MM.1S (cell line): ENCODE data around the gene PRDM12.

Source experiments
- DNase-seq: peaks from one replicate; pipeline ENCODE4 v3.0.0-alpha.2; 2015
- H2AFZ ChIP-seq: fragments of 300-600 bp; sonication (generic); 2 replicates; pipeline ENCODE4 v1.6.0; 2016; ENCODE audit warnings: antibody characterized with exemption, low read length
- H3F3A ChIP-seq: fragments of 300-600 bp; sonication (generic); 2 replicates; pipeline ENCODE4 v1.6.1; 2016; ENCODE audit warnings: mild to moderate bottlenecking, antibody characterized with exemption, low read length, moderate library complexity, mixed read lengths; ENCODE audit not compliant: insufficient read depth
- H3K27ac ChIP-seq: fragments of 300-600 bp; sonication (generic); 2 replicates; pipeline ENCODE4 v1.5.1; 2016; ENCODE audit warnings: mild to moderate bottlenecking, low read length
- H3K27me3 ChIP-seq: fragments of 300-600 bp; sonication (generic); replicated peaks from 2 replicates; pipeline ENCODE4 v1.6.0; 2016; ENCODE audit warnings: low read length; ENCODE audit not compliant: insufficient read depth
- H3K36me3 ChIP-seq: fragments of 300-600 bp; sonication (generic); replicated peaks from 2 replicates; pipeline ENCODE4 v1.6.1; 2016; ENCODE audit warnings: mild to moderate bottlenecking, low read length, mixed read lengths; ENCODE audit not compliant: insufficient read depth
- H3K4me1 ChIP-seq: fragments of 300-600 bp; sonication (generic); 2 replicates; pipeline ENCODE4 v1.6.1; 2016; ENCODE audit warnings: low read length, mixed read lengths
- H3K4me2 ChIP-seq: fragments of 300-600 bp; sonication (generic); 2 replicates; pipeline ENCODE4 v1.6.0; 2016; ENCODE audit warnings: low read depth, low read length
- H3K4me3 ChIP-seq: fragments of 300-600 bp; sonication (generic); 2 replicates; pipeline ENCODE4 v1.5.1; 2016; ENCODE audit warnings: low read length, mixed read lengths
- H3K79me2 ChIP-seq: fragments of 300-600 bp; sonication (generic); 2 replicates; pipeline ENCODE4 v1.6.1; 2016; ENCODE audit warnings: mixed run types, low read length, mixed read lengths
- H3K9ac ChIP-seq: fragments of 300-600 bp; sonication (generic); 2 replicates; pipeline ENCODE4 v1.6.1; 2016; ENCODE audit warnings: low read length, mixed read lengths
- H3K9me2 ChIP-seq: fragments of 300-600 bp; sonication (generic); replicated peaks from 2 replicates; pipeline ENCODE4 v1.6.1; 2016; ENCODE audit warnings: mild to moderate bottlenecking, low read length, mixed read lengths; ENCODE audit not compliant: insufficient read depth
- H3K9me3 ChIP-seq: fragments of 300-600 bp; sonication (generic); replicated peaks from 2 replicates; pipeline ENCODE4 v1.6.1; 2016; ENCODE audit warnings: mild to moderate bottlenecking, low read length, mixed read lengths; ENCODE audit not compliant: insufficient read depth
- H4K20me1 ChIP-seq: fragments of 300-600 bp; sonication (generic); 2 replicates; pipeline ENCODE4 v1.6.1; 2016; ENCODE audit warnings: mild to moderate bottlenecking, low read length, moderate library complexity, mixed read lengths; ENCODE audit not compliant: insufficient read depth
- EZH2 ChIP-seq: fragments of 300-600 bp; sonication (generic); optimal IDR thresholded peaks from 2 replicates; pipeline ENCODE3; 2017; ENCODE audit warnings: low read depth, mild to moderate bottlenecking, antibody characterized with exemption, low read length, mixed read lengths
- EZH2phosphoT487 ChIP-seq: fragments of 300-600 bp; sonication (generic); IDR thresholded peaks from 2 replicates; pipeline ENCODE4 v1.6.1; 2018; ENCODE audit warnings: antibody characterized with exemption, low read length
- TF ChIP-seq, protein P1 (sequence below): fragments of 300-600 bp; sonication (generic); IDR thresholded peaks from 2 replicates; pipeline ENCODE4 v1.5.1; 2016; ENCODE audit warnings: antibody characterized with exemption, low read length, mixed read lengths

The PRDM12 gene

DNA sequence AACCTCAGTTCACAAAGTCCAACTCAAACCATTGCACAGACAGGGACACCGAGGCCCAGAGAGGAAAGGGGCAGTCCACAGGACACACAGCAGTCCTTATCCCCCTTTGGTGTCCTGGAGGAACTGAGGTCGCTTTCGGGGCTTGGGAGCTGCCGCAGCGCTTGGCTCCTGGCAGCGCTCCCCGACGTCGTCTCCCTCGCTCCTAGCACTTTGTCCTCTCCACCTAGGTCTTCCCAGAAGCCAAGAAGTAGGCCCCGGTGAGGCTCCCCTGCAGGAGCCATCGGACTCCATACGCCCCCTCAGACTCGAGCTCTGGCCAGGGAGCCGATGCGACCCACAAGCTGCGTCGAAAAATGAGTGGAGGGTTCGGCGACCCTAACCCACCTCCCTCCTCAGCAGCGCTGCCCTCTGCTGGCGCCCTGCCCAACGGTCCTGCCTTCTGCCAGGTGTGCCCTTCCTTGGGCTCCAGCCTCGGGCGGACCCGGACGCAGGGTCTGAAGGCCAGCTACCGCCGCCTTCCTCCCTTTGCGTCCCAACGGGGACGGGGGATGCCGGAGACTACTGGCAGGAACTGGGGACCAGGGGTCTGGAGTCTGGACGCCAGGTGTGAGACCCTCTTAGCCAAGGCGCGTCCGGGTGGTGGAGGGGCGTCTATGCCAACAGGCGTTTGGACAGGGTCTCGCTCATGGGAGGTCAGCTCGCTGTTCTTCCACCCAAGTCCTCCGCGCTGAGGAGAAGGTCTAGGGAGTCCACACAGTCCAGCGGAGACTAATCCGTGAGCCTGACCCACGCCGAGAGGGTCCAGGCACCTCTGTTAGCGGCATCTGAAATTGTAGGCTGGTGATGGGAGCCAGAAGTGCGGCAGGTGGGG, 2.1 kb upstream of the PRDM12 start:
- H4K20me1 ChIP-seq: no peaks in the 10 kb centered on the region
- H3F3A ChIP-seq: no peaks in the 10 kb centered on the region
- H2AFZ ChIP-seq: no peak overlapping the region
- DNase-seq: no peak
- H3K9ac ChIP-seq: no peak overlapping the region
- no peaks in the 10 kb centered on the region for H3K4me1 ChIP-seq
- no peaks in the 10 kb centered on the region for H3K79me2 ChIP-seq
- H3K4me3 ChIP-seq: no peak overlapping the region
- TF ChIP-seq, protein P1, sequence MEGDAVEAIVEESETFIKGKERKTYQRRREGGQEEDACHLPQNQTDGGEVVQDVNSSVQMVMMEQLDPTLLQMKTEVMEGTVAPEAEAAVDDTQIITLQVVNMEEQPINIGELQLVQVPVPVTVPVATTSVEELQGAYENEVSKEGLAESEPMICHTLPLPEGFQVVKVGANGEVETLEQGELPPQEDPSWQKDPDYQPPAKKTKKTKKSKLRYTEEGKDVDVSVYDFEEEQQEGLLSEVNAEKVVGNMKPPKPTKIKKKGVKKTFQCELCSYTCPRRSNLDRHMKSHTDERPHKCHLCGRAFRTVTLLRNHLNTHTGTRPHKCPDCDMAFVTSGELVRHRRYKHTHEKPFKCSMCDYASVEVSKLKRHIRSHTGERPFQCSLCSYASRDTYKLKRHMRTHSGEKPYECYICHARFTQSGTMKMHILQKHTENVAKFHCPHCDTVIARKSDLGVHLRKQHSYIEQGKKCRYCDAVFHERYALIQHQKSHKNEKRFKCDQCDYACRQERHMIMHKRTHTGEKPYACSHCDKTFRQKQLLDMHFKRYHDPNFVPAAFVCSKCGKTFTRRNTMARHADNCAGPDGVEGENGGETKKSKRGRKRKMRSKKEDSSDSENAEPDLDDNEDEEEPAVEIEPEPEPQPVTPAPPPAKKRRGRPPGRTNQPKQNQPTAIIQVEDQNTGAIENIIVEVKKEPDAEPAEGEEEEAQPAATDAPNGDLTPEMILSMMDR: no peak
- TF ChIP-seq EZH2phosphoT487: no peak
- TF ChIP-seq EZH2: no peak
- no peaks in the 10 kb centered on the region for H3K9me2 ChIP-seq
- no peak overlapping the region for H3K27ac ChIP-seq
- H3K27me3 ChIP-seq: peaks cover 93% of the 10 kb centered on the region
- no peaks in the 10 kb centered on the region for H3K36me3 ChIP-seq
- no peaks in the 10 kb centered on the region for H3K9me3 ChIP-seq
- no peak overlapping the region for H3K4me2 ChIP-seq

DNA sequence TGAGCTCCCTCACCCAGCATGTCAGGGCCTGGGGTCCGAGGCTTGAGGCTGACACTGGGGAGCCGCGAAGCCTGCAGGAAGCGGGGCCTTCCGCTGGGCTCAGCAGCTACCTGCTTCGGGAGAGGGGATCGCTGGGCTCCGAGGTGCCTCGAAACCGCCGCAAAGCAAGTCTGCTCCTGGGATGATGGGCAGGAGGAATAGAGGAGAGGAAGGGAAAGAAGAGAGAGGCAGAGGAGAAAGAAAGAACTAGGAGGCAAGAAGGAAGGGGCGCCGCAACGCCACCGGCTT, 1.5 kb upstream of the PRDM12 start:
- no peak overlapping the region for H3K4me3 ChIP-seq
- DNase-seq: no peak
- no peak overlapping the region for H3K27ac ChIP-seq
- H3K4me1 ChIP-seq: no peaks in the 10 kb centered on the region
- no peaks in the 10 kb centered on the region for H4K20me1 ChIP-seq
- no peak overlapping the region for H2AFZ ChIP-seq
- no peaks in the 10 kb centered on the region for H3K9me3 ChIP-seq
- peaks cover 96% of the 10 kb centered on the region for H3K27me3 ChIP-seq
- no peak overlapping the region for H3K9ac ChIP-seq
- H3K36me3 ChIP-seq: no peaks in the 10 kb centered on the region
- H3F3A ChIP-seq: no peaks in the 10 kb centered on the region
- H3K9me2 ChIP-seq: no peaks in the 10 kb centered on the region
- TF ChIP-seq, protein P1: no peak
- TF ChIP-seq EZH2phosphoT487: no peak
- TF ChIP-seq EZH2: no peak
- H3K79me2 ChIP-seq: no peaks in the 10 kb centered on the region
- H3K4me2 ChIP-seq: no peak overlapping the region

DNA sequence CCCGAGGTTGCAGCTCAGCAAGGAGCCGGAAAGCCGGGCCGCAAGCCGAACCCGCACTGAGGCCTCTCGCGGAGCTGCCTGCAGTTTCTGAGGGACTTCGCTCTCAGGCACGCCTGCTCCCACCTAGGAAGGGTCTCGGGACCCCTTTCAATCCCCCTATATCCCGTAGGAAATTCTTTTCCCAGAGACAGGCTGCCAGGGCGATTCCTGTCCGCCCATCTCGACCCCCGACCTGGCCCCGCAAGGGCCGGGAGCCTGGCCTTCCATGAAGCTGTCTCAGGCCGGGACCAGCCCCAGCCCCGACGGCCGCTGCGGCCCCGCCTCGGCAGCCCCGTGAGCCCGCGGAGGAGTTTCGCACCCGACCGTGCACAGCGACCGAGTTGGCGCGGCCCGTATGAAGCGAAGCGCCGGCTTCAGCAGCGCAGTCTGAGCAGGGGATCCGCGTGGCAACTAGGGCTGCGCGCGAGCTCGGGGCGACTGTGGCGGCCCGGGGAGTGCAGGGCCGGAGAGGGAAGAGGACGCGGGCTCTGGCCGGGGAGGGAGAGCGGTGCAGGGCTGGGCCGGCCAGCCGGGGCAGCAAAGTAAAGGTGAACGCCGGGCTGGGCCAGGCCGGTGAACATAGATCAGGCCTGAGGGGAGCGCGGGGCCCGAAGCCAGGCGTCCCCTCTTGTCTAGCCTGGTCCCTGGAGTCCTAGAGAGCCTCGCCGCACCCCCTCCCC, 977 bp upstream of the PRDM12 start:
- Histone ChIP-seq H3K4me2 (no peak overlapping the region), H3K9me3 (no peaks in the 10 kb centered on the region), H3K9me2 (no peaks in the 10 kb centered on the region), H3K4me3 (no peak overlapping the region), H3K79me2 (no peaks in the 10 kb centered on the region), H3K4me1 (no peaks in the 10 kb centered on the region), H3K36me3 (no peaks in the 10 kb centered on the region), H3K9ac (no peak overlapping the region), H2AFZ (no peak overlapping the region), H3K27me3 (peaks cover 96% of the 10 kb centered on the region), H4K20me1 (no peaks in the 10 kb centered on the region), H3F3A (no peaks in the 10 kb centered on the region), H3K27ac (no peak overlapping the region)
- TF ChIP-seq EZH2: peak; percentile 3
- TF ChIP-seq, protein P1: no peak
- no peak for DNase-seq
